Upper lobe of right lung (tissue), 1 donor: Measurements from ENCODE around the gene ADGRD1. TPM values are rescaled to one million over a fixed set of nuclear protein-coding genes. Genes with fewer than 3 reads are reported as not detected.

Experiments
- ATAC-seq: fragments of 200-7000 bp; cut with Tn5 transposase; one replicate; pipeline ENCODE4 v1.9.1; 2020; ENCODE audit warnings: mild to moderate bottlenecking, moderate library complexity
- DNase-seq: peaks from one replicate; pipeline ENCODE4 v3.0.0-alpha.2; 2020
- H3K27ac ChIP-seq: fragments of 200-600 bp; one replicate; pipeline ENCODE4 v1.8.0; 2022
- H3K27me3 ChIP-seq: fragments of 200-600 bp; one replicate; pipeline ENCODE4 v1.8.0; 2022; ENCODE audit warnings: mild to moderate bottlenecking
- H3K36me3 ChIP-seq: fragments of 200-600 bp; one replicate; pipeline ENCODE4 v1.8.0; 2022
- H3K4me1 ChIP-seq: fragments of 200-600 bp; one replicate; pipeline ENCODE4 v1.8.0; 2022
- H3K4me3 ChIP-seq: fragments of 200-600 bp; one replicate; pipeline ENCODE4 v1.8.0; 2022; ENCODE audit warnings: mild to moderate bottlenecking
- H3K9me3 ChIP-seq: fragments of 200-600 bp; one replicate; pipeline ENCODE4 v1.8.0; 2022
- intact Hi-C: fragments of 100-400 bp; cut with DNase I; formaldehyde crosslinking; loops from one replicate; pipeline ENCODE4 v1.11.0; 2022
- total RNA-seq: library from RNA; stranded (reverse); fragmentation: NEBNext Ultra II Directional; extraction: Animal tissue kit (Norgen Biotek cat#: 25700); gene quantifications from one replicate; pipeline ENCODE4 v1.2.1, GENCODE V29; 2021
- TF ChIP-seq, protein P1 (sequence below): fragments of 200-600 bp; IDR thresholded peaks from one replicate; pipeline ENCODE4 v1.8.0; 2022; ENCODE audit warnings: antibody characterized with exemption
- donor health status: DM: no; HTN: yes; CAD: no; lungs with severe emphysema.

Gene ADGRD1
- total RNA-seq, 1 donor from 2014 or later = 113 TPM

DNA sequence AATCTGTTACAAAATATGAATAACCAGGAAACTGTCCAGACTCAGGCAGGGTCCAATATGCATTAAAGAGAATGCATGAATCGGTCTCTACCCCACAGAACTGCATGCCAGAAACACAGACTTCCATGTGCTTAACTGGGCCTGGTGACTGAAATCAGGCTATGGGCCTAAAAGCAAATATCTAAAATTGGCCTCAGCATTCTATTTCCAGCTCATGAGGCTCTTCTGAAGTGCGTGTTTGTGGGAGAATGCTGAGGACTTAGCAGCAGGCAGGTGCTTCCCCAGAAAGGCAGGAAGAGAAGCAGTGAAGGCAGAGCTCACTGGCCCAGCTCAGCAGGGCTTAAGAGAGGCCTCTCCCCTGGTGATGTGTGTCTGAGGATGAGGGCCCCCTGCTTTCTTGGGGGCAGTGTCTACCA lies 48.5 kb downstream of the ADGRD1 start:
- Histone ChIP-seq H3K9me3 (no peaks in the 10 kb centered on the region), H3K4me3 (no peak overlapping the region), H3K27me3 (no peaks in the 10 kb centered on the region), H3K27ac (peak overlapping the region; percentile 34), H3K4me1 (peaks cover 9% of the 10 kb centered on the region), H3K36me3 (peaks cover 8% of the 10 kb centered on the region)
- TF ChIP-seq, protein P1, sequence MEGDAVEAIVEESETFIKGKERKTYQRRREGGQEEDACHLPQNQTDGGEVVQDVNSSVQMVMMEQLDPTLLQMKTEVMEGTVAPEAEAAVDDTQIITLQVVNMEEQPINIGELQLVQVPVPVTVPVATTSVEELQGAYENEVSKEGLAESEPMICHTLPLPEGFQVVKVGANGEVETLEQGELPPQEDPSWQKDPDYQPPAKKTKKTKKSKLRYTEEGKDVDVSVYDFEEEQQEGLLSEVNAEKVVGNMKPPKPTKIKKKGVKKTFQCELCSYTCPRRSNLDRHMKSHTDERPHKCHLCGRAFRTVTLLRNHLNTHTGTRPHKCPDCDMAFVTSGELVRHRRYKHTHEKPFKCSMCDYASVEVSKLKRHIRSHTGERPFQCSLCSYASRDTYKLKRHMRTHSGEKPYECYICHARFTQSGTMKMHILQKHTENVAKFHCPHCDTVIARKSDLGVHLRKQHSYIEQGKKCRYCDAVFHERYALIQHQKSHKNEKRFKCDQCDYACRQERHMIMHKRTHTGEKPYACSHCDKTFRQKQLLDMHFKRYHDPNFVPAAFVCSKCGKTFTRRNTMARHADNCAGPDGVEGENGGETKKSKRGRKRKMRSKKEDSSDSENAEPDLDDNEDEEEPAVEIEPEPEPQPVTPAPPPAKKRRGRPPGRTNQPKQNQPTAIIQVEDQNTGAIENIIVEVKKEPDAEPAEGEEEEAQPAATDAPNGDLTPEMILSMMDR = no peak
- ATAC-seq (peak; percentile 84), DNase-seq (no peak)
- intact Hi-C loops = no loop called here

DNA sequence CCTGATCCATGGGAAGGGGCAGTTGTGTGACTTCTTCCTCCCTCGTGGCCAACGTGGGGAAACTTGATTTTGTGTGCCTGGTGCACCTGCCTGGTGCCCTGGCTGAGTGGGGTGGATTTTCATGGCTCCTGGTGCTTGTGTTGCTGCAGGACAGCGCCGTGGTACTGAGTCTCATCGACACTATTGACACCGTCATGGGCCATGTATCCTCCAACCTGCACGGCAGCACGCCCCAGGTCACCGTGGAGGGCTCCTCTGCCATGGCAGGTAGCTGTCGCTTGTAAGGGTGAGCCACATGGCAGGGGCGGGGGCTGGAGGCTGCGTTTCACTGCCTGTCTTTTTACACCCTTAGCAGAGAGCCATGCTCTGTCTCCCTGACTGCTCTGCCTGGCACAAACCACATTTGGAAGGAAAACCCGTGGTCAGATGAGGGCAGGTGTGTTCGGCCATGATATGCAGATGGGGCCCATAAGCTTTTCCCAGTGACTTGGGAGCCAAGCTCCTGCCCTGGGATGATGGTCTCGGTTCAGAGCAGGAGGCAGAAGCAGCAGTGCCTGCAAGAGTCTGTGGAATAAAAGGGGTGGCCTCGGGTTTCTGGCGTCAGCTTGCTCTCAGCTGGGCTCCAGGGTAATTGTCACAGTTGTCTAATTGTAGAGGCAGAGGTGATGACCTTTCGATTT lies 49.5 kb downstream of the ADGRD1 start:
- no peaks in the 10 kb centered on the region for H3K9me3 ChIP-seq
- ATAC-seq (no peak), DNase-seq (no peak)
- intact Hi-C loops = no loop called here
- no peak overlapping the region for H3K27ac ChIP-seq
- H3K27me3 ChIP-seq = no peaks in the 10 kb centered on the region
- H3K4me3 ChIP-seq = no peak overlapping the region
- H3K4me1 ChIP-seq = peaks cover 9% of the 10 kb centered on the region
- peaks cover 8% of the 10 kb centered on the region for H3K36me3 ChIP-seq
- TF ChIP-seq, protein P1 = no peak

DNA sequence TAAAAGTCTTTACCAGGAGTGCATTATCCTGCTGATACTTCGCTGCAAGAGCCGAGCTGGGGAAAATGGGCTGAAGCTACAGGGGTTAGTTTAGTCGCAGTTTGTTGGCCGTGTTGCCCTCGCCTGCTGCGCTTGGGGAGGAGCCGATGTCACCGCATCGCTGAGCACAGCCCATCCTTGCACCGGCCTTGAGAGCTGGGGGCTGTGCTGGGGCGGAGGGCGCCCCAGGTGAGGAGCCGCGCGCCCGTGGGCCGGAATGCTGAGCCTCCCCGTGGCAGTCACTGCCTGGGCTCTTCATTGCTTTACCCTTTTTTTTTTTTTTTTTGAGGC lies 50.0 kb downstream of the ADGRD1 start:
- Histone ChIP-seq H3K4me3 (no peak overlapping the region), H3K4me1 (peaks cover 9% of the 10 kb centered on the region), H3K9me3 (no peaks in the 10 kb centered on the region), H3K27ac (no peak overlapping the region), H3K27me3 (no peaks in the 10 kb centered on the region), H3K36me3 (peaks cover 10% of the 10 kb centered on the region)
- intact Hi-C loops = no loop called here
- TF ChIP-seq, protein P1 = no peak
- DNase-seq = no peak
- ATAC-seq = no peak

DNA sequence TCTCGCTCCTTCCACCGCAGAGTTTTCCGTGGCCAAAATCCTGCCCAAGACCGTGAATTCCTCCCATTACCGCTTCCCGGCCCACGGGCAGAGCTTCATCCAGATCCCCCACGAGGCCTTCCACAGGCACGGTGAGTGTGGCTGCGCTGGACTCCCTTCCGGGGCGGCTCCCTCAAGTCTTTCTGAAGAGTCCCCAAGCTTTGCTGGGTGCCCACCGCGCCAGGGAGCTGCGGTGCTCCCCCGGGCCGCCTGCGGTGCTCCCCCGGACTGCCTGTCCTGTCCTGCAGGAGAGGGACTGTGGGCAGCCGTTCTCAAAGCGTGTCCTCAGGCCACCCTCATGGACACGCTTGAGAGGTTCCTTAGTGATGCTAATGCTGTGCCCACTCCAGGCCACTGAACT lies 50.5 kb downstream of the ADGRD1 start:
- TF ChIP-seq, protein P1 = no peak
- Histone ChIP-seq H3K27ac (no peak overlapping the region), H3K9me3 (no peaks in the 10 kb centered on the region), H3K4me3 (no peak overlapping the region), H3K27me3 (no peaks in the 10 kb centered on the region), H3K4me1 (peaks cover 9% of the 10 kb centered on the region), H3K36me3 (peaks cover 14% of the 10 kb centered on the region)
- ATAC-seq (no peak), DNase-seq (no peak)
- intact Hi-C loops = no loop called here

DNA sequence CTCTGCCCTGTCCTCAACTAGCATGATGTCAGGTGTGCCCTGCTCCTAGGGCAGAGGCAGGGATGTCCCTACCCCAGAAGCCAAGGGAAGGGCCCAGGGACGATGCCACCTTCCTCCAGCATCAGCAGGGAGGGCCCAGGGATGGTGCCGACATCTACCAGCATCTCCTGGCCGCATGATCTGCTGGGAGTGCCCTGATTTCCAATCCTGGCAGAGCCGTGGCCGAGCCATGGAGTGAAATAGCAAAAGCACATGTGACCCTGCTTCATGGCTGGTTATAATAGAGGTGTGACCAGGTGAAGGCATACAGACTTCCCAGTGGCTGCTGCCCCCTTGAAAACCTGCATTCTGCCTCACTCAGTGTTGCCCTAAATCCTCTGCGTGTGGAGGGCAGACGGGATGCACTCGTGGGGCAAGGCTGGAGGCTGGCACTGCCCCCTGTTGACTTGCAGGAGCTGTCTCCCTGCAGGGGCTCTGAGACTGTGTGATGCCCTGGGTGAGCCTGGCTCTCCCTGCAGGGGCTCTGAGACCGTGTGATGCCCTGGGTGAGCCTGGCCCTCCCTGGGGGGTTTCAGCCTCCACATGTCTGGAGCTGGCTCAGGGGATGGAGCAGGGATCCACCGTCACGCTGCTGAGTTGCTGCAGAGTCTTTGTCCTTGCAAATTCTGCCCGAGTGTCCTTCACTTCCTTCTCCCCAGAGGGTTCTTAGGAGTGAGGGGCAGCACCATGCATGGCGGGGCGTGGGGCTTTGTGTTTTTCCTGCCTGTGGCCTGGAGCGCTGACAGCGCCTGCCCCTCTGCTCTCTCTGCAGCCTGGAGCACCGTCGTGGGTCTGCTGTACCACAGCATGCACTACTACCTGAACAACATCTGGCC lies 51.7 kb downstream of the ADGRD1 start:
- H3K4me3 ChIP-seq = no peak overlapping the region
- peaks cover 9% of the 10 kb centered on the region for H3K4me1 ChIP-seq
- DNase-seq (no peak), ATAC-seq (no peak)
- no peaks in the 10 kb centered on the region for H3K27me3 ChIP-seq
- TF ChIP-seq, protein P1 = no peak
- no peaks in the 10 kb centered on the region for H3K9me3 ChIP-seq
- H3K27ac ChIP-seq = no peak overlapping the region
- intact Hi-C loops = no loop called here
- peaks cover 15% of the 10 kb centered on the region for H3K36me3 ChIP-seq
